HCEC 1CT (cell line): ENCODE measurements around the gene OPCML.

Experiments used
- DNase-seq: peaks from one replicate; pipeline ENCODE4 v3.0.0-alpha.2; 2017

The OPCML gene

DNA sequence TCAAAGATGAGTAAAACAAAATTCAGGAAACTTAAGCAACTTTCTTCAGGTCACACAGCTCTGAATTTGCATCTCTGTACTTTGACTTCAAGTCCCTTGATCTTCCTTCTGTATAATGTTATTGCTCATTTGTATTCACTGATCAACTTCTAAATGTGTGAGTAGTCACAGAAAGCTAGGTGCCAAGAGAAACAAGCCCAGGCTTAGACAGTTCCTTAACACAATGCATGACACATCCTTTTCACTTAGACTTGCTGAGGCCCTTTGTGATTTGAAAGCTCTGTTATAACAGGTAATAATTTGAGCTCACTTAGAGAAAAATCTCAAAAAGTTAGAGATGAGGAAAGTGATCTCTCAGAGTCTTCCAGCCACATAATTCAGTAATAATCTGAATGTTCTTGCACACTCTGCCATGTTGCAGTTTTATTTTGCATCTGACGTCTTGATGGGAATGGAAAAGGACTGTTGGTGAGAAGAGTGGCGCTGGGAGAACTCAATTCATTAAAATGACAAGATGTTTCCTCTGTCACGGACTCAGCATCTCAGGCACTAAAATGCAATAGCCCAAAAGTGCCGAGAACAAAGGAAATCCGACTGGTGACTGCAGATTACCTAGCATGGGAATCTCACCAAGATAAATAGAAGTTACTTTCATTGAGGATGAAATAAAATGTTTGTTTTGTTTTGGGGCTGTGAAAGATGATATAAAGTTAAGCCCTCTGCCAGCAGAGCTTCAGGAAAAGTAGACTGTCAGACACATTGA, 665.3 kb downstream of the OPCML start:
- no peak for DNase-seq

DNA sequence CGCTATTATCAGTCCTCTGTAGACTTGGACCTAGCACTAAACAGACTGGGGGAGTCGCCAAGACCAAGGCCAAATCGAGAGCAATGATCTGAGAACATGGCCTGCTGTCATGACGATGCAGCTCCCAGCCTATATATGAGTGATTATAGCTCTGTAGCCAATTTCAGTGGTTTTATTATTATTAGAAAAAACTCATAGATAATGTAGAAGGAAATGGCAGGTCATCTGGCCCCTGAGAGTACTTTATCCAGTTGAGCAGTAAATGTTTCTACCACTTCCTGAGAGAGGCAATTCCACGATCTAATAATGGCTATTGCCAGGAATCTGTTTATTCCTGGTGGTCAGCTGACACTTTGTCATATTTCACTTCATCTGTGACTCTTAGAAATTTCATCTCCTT, 666.7 kb downstream of the OPCML start:
- no peak for DNase-seq

DNA sequence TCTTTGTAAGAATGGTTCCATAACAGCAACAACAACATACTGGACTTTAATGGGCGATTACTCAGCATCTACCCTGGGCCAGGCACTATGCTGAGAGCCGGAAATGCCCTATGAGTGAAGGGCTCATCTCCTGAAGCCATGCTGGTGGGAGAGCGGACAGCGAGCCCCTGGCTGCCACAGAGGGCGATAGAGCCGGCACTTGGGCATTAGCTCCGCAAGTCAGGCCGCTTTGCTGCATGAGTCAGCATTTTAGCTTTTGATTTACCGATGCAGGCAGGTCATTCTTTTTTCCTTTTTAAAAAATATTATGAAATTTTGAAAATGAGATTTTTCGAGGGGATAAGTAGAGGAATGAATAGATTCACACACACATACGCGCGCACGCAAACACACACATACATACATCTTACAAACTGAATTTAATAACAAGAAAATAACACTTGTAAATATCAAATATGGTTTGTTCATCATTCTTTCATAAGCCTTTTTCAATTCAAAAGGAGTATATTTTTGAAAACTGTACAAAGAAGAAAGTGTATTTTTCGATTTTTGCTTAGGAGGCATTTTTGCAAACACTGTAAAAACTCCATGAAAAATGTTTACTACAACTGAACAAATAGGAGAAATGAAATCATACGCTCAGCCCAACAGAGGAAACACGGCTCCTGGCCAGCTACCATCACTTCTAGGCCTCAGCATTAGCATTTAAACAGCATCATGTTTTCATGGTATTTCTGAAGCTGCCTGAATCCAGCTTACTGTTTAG, 667.3 kb downstream of the OPCML start:
- no peak for DNase-seq

DNA sequence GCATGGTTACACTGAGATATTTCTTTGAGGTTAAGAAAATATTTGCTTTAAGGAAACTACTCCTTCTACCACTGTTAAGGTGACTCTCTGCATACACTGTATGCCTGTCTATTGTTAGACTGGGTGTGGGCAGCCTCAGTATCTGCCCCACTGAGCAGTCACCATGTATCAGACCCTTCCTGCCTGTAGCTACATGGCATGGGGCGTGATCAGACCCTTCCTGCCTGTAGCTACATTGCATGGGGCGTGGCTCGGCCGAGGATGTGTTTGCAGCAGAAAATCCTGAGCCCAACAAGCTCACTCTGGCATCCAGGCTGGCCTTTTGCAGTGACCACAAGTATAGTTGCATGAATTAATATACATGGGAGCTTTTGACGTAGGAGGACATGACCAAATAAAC, 669.4 kb downstream of the OPCML start:
- no peak for DNase-seq

DNA sequence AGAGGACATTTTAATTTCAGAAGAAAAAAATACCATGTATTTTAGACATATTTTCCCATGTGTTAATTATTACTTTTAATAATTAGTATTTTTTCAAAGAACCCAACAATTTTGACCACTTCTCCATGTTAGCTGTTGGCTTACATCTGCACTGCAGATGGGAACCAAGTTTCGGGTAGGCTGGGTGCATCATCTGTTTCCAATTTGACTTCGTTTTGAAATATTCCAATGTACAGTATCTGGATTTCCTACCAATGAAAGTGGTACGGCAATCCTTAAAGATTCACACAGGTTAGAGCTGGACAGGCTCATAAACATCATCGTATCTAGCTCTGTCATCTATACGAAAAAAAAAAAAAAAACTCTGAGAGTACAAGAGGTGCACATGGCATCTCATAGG, 670.2 kb downstream of the OPCML start:
- DNase-seq = no peak

DNA sequence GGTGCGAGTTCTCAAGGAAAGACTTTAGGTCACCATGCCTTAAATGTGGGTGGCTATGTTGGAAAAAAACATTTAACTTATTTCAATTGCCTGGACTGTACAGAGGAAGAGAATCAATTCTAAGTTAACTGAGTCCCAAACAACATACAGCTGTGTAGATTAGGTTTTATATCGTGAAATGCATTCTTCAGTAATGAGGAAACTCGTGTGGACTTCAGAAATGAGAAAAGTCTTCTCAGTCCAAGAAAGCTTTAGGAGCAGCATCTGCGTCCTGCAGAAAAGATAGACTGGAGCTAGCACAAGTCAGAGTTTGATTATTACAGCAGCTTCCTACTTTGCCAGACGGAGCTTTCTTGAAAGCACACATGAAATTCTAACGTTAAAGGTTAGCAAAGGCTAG, 673.0 kb downstream of the OPCML start:
- DNase-seq = no peak

DNA sequence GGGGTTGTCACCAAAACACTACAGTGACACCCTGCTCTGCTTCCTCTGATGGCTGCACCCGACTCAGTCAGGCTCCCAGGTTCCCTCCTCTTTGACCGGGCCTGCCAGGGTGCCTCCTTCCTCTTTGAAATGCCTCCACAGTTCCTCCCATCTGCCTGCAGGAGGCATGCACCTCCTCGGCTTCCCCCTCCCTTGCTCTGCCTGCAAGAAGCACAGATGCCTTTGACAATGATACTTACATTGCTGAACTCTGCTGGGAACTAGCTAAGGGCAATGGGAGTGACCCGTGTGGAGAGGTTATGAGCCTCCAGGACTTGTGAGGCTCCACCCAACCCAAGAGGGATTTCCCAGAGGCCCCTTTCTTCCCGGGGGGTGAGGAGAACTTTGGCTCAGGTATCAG, 674.1 kb downstream of the OPCML start:
- no peak for DNase-seq

DNA sequence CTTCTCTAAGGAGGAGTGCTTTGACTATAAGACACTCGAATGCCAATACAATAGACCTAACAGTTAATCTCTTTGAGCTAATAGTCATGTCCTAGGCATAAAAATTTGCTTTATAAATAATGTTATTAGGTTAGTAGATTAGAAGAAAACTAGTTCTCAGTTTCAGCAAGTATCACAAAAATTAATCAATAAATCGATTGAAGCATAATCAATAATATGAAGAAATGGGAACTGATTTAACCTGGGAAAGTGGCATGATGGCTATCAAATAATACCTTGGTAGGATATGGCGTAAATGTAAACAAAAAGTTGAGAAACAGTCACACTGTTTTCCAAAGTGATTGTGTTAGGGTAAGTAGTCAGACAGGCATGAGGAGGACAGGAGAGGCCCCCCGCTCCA, 676.3 kb downstream of the OPCML start:
- DNase-seq = no peak

DNA sequence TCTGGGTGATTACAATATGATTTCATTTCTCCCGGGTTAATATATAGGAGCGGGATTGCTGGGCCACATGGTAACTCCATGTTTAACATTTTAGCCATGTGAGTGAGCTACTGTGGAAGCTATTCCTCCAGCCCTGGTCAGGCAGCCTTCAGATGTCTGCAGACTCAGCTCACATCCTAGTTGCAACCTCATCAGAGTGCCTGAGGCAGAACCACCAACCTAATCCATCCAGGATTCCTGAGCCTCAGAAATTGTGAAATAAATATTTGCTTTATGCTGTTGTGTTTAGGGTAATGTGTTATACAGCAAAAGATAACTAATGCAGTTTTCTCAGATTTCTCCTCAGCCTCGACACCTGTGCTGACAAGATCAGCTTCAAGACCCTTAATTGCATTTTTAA, 676.8 kb downstream of the OPCML start:
- no peak for DNase-seq

DNA sequence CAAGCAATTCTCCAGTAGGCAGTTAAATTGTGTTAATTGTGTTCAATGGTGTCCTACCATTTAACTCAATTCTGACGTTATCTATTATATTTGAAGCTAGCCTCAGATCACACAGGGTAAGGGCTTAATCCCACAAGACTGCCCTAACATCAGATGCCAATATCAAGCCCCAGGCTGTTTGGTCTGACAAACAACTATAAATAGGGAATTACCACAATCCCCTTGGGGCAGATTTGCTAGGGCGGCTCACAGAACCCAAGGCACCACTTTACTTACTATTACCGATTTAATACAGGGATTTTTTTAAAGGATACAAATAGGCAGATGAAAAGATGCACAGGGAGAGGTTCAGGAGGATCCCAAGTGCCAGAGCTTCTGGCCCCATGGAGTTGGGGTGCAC, 678.4 kb downstream of the OPCML start:
- DNase-seq = no peak

DNA sequence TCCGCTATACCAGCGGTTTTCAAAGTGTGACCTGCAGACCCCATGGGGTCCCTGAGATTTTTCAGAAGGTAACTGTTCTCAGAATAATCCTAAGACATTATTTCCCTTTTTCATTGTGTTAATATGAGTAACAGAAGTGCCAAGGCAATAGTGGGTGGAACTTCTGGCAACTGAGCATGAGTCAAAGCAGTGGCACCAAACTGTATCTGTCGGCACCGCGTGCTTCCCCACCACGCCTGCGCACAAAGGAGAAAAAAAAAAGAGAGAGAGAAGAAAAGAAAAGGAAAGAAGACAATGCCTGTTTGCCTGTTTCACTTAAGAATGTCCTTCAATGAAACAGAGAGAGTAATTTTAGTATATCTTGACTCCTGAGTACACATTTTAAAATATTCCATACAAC, 679.9 kb downstream of the OPCML start:
- no peak for DNase-seq

DNA sequence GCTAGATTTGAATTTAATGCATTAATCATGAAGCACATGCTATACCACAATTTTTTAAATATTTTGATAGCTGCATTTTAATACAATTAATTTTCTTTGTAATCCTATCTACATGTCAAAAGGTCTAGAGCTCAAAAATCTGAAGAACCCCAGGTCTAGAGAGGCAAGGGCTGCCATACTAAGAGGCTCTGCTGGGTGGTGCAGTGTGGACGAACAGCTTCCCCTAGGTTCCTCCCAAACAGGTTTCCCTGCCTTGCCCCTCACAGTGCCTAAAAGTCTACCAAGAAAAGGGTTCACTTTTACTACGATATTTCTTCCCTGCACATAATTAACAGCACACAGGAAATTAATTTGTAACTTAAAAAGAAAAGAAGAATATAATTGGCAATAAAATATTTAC, 681.1 kb downstream of the OPCML start:
- DNase-seq = no peak

DNA sequence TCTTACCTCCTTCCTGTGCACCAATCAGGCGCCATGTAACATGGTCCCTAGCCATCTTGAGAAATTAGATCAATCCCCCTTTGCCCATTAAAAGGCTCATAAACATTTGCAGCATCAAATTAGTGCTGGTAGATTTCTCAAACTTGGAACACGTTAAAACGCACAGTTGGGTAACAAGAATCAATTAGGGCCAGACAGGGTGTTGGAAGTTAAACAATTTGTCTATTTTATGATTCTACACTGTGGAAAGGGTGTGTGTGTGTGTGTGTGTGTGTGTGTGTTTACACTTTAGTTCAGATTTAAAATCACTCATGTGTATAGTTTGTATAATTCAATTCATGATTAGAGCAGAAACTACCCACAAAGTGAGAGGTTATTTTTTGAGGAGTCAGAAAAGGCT, 682.0 kb downstream of the OPCML start:
- DNase-seq = no peak

DNA sequence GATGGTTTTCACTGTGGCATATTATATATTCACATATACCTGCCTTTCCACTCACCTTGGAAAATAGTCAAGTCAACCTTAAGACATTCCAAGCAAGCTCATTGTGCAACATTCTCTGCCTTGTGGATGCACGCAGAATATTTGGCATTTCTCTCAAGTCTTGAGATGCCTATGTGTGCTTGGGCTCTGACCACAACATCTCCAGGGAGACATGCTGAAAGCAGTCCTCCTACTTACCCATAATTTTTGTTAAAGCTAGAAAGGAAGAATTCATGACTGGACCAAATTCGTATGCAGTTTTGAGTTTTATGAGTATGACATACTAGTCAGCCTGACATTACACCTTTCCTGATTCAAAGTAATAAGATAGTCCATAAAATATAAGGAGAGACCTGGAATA, 684.0 kb downstream of the OPCML start:
- DNase-seq = no peak

DNA sequence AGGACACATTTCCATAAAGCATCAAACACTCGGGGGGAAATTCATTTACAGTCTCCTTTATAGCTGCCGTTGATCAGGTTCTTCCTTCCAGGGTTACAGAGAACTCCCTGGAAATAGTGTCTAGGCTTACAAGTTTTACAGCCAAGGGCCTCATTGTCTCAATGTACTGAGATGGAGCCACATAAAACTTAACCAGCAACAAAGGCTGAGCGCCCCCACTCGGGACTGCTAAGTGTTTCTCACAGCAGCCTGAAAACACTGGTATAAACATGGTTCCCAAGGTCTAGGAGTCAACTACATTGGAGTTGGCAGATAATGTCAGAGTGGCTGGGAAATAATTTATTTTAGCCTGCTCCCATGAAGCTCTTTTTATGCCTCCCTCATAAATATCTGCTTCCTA, 686.2 kb downstream of the OPCML start:
- peak; percentile 11 for DNase-seq

DNA sequence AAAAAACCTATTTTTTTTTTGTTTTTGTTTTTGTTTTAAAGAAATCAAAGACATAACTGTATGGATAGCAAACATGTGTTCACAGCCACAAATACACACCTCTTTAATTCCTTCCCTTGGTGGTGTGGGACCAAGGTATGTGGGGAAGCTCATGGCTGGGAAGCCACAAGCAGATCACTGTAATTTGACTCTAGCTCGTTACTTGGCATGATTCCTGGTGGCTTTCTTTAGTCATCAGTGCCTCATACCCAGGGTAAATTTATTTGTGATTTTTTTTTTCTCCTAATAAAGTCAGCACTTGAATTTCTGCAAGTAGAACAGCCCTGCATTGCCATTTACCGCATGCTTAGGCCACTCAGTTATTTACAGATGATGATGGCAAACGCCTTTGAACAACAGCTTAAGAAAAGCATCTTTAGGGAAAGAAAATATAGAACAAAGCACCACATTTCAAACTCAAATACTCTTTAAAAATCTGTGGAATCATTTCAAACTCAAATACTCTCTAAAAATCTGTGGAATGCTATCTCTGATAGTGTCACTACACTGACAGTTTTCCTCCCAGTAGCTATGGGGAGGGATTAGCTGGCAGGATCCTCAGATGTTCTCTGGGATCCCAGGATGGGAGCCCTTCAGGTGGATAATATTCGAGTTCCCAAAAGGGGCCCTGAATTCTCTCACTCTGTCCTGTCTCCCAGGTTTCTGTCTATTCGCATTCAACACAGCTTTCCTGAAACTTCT, 687.2 kb downstream of the OPCML start:
- peak; percentile 58 for DNase-seq

DNA sequence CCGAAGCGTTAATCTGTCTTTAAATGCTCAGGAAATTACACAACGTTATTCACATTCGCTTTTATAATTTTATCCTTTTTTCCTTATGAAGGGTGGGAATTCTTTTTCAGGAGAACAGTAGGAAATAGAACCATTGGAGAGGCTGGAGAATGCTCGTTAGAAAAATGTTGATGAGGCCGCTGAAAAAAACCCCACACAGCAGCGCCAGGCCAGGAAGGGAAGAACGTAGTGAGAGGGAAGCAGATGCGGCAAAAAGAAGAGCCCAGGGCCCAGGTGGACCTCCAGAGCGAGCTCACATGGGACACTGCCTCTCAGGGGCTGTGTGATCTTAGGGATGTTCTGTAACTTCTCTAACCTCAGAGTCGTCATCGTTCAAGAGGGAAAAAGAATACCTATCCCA, 691.6 kb downstream of the OPCML start:
- no peak for DNase-seq

DNA sequence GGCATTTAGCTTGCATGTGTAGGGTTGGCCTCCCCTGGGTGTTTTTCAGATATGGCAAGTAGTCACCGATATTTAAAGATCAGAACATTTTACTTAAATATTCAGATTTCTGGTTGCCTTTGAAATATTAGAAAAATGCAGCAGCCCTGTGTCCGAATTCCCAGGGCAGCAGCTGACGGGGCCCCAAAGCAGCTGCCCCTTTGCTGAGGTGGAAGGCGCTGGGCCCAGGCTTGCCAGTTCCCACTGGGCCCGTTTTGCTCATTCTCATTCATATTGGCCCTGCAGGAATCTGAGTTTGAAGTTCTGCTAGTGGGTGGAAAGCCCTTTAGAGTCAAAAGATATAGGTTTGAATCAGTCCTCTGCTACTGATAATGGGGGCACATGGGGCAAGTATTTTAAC, 692.1 kb downstream of the OPCML start:
- DNase-seq = no peak

DNA sequence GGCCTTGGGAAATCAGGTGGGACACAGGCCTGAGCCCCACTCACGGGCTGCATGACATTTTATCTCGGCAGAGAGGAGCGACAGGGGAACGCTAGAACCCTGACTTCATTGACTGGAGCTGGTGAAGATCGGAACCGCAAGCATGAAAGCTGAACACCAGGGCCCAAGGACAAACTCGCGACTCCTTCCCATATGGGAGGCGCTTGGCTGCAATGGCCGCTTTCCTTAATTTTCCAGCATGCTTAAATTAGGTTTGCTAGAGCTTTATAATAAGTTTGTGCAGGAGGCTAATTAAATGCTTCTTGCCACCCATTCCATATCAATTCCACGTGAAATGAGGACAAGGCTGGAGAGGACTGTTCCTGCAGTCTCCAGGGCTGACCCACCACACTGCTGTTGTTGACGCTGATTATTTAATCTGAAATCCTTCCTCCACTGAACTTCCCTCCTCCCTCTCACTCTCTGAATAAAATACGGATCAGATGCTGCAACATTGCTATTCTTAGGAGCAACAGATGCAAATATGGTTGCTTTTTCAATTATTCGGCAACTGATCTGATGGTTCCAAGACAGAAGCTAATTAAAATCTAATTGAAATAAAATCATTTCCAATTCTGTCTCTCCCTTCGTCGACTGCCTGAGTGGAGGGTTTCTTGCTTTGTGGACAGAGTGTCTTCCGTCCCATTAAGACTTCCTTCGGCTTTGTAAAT, 692.9 kb downstream of the OPCML start:
- DNase-seq = no peak

DNA sequence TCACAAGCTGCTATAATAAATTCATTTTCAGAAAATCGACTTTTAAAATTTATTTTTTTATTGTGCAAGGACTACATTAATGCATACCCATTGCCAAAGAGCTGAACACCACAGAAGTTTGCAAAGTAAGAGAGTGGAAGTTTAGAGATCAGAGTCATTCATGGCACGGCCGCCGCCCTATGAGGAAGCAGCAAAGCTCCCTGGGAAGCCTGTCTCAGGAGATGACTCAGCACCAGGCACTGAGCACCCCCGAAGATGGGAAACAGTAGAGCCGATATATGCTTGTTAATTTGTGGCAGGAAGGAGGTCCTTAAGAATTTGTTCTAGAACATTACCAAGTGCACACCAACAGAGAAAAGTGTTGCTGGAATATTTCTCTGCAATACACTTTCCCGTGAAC, 693.7 kb downstream of the OPCML start:
- DNase-seq = peak; percentile 29

DNA sequence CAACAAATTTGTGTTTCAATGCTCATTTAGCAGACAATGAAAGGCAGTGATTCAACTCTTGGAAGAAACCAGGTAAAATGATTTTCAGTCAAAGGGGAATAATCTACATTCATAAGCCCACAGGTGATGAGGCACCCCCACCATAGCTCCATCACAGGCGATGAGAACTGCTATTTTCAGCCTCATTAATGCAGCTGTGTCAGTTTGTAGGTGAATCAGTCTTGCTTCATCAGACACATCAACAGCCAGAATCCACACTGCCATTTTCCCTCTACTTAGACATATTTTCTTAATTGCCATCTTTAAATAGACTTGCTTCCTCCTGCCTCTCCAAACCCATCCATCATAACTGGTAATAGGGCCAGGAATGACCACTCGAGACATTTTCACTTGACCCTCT, 701.0 kb downstream of the OPCML start:
- DNase-seq = no peak

DNA sequence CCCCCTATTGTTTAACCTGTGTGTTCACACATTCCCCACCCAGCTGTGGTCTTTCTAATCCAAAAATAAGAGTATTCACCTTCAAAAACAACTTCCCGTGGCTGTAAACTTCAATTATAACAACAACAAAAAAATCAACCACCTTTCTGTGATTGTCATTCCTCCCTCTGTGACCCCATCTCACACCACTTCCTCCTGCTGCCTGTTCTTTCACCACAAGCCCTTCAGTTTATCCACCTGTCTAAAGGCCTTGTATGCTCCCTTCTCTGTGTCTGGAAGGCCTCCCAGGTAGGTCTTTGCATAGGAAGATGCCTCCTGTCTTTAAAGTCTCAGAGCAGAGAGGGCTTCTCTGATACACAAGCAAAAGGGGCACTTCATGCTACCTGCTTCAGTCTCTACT, 707.7 kb downstream of the OPCML start:
- no peak for DNase-seq

DNA sequence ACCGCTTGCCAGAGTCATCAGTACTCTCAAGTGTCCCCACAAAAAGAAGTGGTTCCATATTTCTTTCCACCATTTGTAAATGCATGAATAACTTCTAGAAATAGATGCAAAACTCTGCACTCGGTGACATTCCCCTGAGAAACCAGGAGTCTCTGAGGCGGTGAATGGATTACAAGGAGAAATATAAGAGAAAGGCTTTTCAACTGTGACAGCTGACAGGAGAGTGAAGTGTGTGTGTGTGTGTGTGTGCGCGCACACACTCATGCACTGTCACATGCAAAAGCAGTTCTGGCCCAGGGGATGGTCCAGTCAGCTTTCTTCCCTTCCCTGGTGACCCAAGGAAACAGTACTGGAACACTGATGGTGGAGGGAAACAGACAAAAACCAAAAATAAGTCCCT, 710.0 kb downstream of the OPCML start:
- no peak for DNase-seq
